Measurements from ENCODE around the gene KNDC1. TPM values are rescaled to one million over a fixed set of nuclear protein-coding genes. Genes with fewer than 3 reads are reported as not detected.

The KNDC1 gene
- total RNA-seq, 1 experiment from 2014 or later = 15.7 TPM

DNA sequence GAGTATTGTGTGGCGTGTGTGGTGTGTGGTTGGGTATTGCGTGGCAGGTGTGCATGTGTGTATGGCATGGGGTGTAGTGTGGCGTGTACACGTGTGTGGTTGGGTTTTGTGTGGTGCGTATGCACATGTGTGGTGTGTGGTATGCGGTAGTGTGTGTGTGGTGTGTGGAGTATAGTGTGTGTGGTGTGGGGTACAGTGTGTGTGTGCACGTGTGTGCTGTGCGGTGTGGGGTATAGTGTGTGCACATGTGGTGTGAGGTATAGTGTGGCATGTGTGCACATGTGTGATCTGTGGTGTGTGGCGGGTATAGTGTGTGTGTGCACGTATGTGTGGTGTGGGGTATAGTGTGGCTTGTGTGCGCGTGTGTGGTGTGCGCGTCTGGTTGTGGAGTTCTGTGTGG lies 49.1 kb downstream of the KNDC1 start:
- Histone ChIP-seq H3K79me1 (ENCODE audit: insufficient read depth, low read depth, low read length, poor library complexity, severe bottlenecking) (no peaks in the 10 kb centered on the region), H2BK20ac (ENCODE audit: low read depth, low read length, poor library complexity, severe bottlenecking) (no peak overlapping the region), H4K91ac (ENCODE audit: insufficient read length, low read depth, low read length) (no peak overlapping the region), H3K14ac (ENCODE audit: insufficient read depth, low read length) (no peak overlapping the region), H2AFZ (ENCODE audit: low read length) (no peak overlapping the region), H3K79me2 (ENCODE audit: insufficient read depth, low read length) (no peaks in the 10 kb centered on the region), H2AK5ac (ENCODE audit: insufficient read length, low read length) (no peak overlapping the region), H2BK12ac (ENCODE audit: insufficient read length, low read depth, low read length) (no peak overlapping the region), H3K56ac (ENCODE audit: insufficient read length, low read depth, low read length) (no peak overlapping the region), H4K20me1 (ENCODE audit: control insufficient read depth, insufficient read depth, insufficient read length) (no peaks in the 10 kb centered on the region), H2BK15ac (ENCODE audit: low read depth, low read length) (no peak overlapping the region), H4K8ac (replicated peaks; ENCODE audit: insufficient read length, low read depth, low read length) (no peak overlapping the region), H3K4ac (ENCODE audit: low read depth, low read length) (no peak overlapping the region), H3K27me3 (ENCODE audit: insufficient read depth, low read length) (no peaks in the 10 kb centered on the region), H3K18ac (ENCODE audit: insufficient read length, low read depth, low read length) (no peak overlapping the region), H3K9ac (ENCODE audit: extremely low read depth, insufficient read length, low read length) (no peak overlapping the region), H3K9me3 (ENCODE audit: control insufficient read depth, low read depth, low read length) (no peaks in the 10 kb centered on the region), H3T11ph (ENCODE audit: low read length) (no peak overlapping the region), H2BK5ac (ENCODE audit: insufficient read length, low read length) (no peak overlapping the region), H2BK120ac (ENCODE audit: low read depth, low read length, poor library complexity, severe bottlenecking) (no peak overlapping the region), H3K23me2 (ENCODE audit: insufficient read length, low read depth, low read length, poor library complexity, severe bottlenecking) (no peaks in the 10 kb centered on the region), H3K23ac (ENCODE audit: insufficient read length, low read depth, low read length) (no peak overlapping the region), H3K4me2 (ENCODE audit: insufficient read depth, insufficient read length, low read length) (no peak overlapping the region), H3K27ac (ENCODE audit: insufficient read length, low read depth, low read length) (no peak overlapping the region), H4K5ac (ENCODE audit: insufficient read length, low read depth, low read length) (no peak overlapping the region), H3K4me1 (ENCODE audit: insufficient read depth, low read length) (no peaks in the 10 kb centered on the region)
- Mint-ChIP-seq H3K27ac (no peak overlapping the region), H3K27me3 (ENCODE audit: low read depth) (no peaks in the 10 kb centered on the region; the same call in none of the 2 replicates), H3K4me3 (no peak overlapping the region), H3K9me3 (no peaks in the 10 kb centered on the region), H3K36me3 (ENCODE audit: insufficient read depth in 1 of 3, low read depth in 3 of 3) (peaks cover 0 to 6% (median 4%) of the 10 kb centered on the region in 3 experiments; a peak in 3 of 7 replicates), H3K4me1 (no peaks in the 10 kb centered on the region)
- DNase-seq = no peak
- WGBS (ENCODE audit: extremely low coverage, insufficient read length, low lambda C conversion rate) = 100% methylated on average over 6 of the region's 14 CpGs
- TF ChIP-seq, protein P1, sequence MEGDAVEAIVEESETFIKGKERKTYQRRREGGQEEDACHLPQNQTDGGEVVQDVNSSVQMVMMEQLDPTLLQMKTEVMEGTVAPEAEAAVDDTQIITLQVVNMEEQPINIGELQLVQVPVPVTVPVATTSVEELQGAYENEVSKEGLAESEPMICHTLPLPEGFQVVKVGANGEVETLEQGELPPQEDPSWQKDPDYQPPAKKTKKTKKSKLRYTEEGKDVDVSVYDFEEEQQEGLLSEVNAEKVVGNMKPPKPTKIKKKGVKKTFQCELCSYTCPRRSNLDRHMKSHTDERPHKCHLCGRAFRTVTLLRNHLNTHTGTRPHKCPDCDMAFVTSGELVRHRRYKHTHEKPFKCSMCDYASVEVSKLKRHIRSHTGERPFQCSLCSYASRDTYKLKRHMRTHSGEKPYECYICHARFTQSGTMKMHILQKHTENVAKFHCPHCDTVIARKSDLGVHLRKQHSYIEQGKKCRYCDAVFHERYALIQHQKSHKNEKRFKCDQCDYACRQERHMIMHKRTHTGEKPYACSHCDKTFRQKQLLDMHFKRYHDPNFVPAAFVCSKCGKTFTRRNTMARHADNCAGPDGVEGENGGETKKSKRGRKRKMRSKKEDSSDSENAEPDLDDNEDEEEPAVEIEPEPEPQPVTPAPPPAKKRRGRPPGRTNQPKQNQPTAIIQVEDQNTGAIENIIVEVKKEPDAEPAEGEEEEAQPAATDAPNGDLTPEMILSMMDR (conservative IDR thresholded peaks at IDR 0.05) = no peak

Measured in H9 (cell line).